H1 (cell line): Measurements from ENCODE around the gene IFRD1. TPM values are rescaled to one million over a fixed set of nuclear protein-coding genes. Genes with fewer than 3 reads are reported as not detected.
"Not testable (repeated sequence)": the region's sequence is repeated elsewhere in the genome, so short reads cannot be mapped to it uniquely, and the experiment has no call there.

Source experiments
- CTCF ChIA-PET: fragments of 300-600 bp; sonication (Branson Sonifier 250); formaldehyde crosslinking; loops from one replicate; lab custom pipeline; 2021; ENCODE audit not compliant: partially characterized antibody; lab: Charles Lee
- POLR2A ChIA-PET: fragments of 300-600 bp; sonication (Branson Sonifier 250); formaldehyde crosslinking; loops from one replicate; lab custom pipeline; 2021; ENCODE audit warnings: inconsistent platforms; ENCODE audit not compliant: partially characterized antibody; lab: Charles Lee
- DNase-seq, 2 experiments: peaks; one replicate each; pipeline versions ENCODE4 v3.0.0 to v3.0.0-alpha.2; 2010 to 2022; ENCODE audit warnings: low spot score in 2 of 2, low read depth in 1 of 2, mixed read lengths in 1 of 2
- FAIRE-seq: peaks from 2 replicates; lab custom pipeline; 2011; peaks lifted over from hg19 to GRCh38; lab: Jason Lieb, UNC
- H2AFZ ChIP-seq: 2 replicates; pipeline ENCODE4 v1.8.1; 2012; ENCODE audit warnings: low read length, inconsistent platforms
- H2AK5ac ChIP-seq: 2 replicates; pipeline ENCODE4 v1.6.1; 2013; ENCODE audit warnings: low read depth, low read length
- H2BK120ac ChIP-seq: replicated peaks from 2 replicates; pipeline ENCODE3; 2013; ENCODE audit warnings: low read depth, low read length, inconsistent platforms
- H2BK12ac ChIP-seq: 2 replicates; pipeline ENCODE4 v1.6.1; 2013; ENCODE audit warnings: low read depth, low read length
- H2BK15ac ChIP-seq: 2 replicates; pipeline ENCODE4 v1.6.1; 2013; ENCODE audit warnings: low read length
- H2BK20ac ChIP-seq: 2 replicates; pipeline ENCODE4 v1.6.1; 2013; ENCODE audit warnings: low read length
- H2BK5ac ChIP-seq: 2 replicates; pipeline ENCODE4 v1.6.1; 2013; ENCODE audit warnings: low read depth, low read length
- H3K14ac ChIP-seq: 2 replicates; pipeline ENCODE4 v1.6.1; 2013; ENCODE audit warnings: inconsistent platforms; ENCODE audit not compliant: insufficient read length
- H3K18ac ChIP-seq: 2 replicates; pipeline ENCODE4 v1.6.1; 2013; ENCODE audit warnings: low read length; ENCODE audit errors: extremely low read depth
- H3K23ac ChIP-seq: 2 replicates; pipeline ENCODE4 v1.6.1; 2013; ENCODE audit warnings: inconsistent platforms; ENCODE audit not compliant: insufficient read length
- H3K23me2 ChIP-seq: 2 replicates; pipeline ENCODE4 v1.6.1; 2013; ENCODE audit warnings: low read depth, low read length
- H3K27ac ChIP-seq: 2 replicates; pipeline ENCODE4 v1.6.1; 2011; ENCODE audit warnings: low read depth, low read length, inconsistent platforms
- H3K27me3 ChIP-seq, 4 experiments: replicated peaks in 1 of 4; 1 replicate in 1 of 4; 2 replicates in 3 of 4; pipeline versions ENCODE4 v1.6.1 to v1.8.1; 2011 to 2013; ENCODE audit warnings: low read length in 3 of 4, mild to moderate bottlenecking in 3 of 4, inconsistent platforms in 2 of 4, mixed read lengths in 2 of 4, moderate library complexity in 1 of 4; ENCODE audit not compliant: control insufficient read depth in 3 of 4, insufficient read depth in 3 of 4; ENCODE audit errors: extremely low read depth in 1 of 4
- H3K36me3 ChIP-seq, 4 experiments: 2 replicates each; pipeline versions ENCODE4 v1.6.1 to v1.8.1; 2011 to 2013; ENCODE audit warnings: mild to moderate bottlenecking in 4 of 4, low read length in 3 of 4, moderate library complexity in 2 of 4, control low read depth in 1 of 4, inconsistent platforms in 1 of 4; ENCODE audit not compliant: insufficient read depth in 4 of 4, control insufficient read depth in 2 of 4
- H3K4ac ChIP-seq: replicated peaks from 2 replicates; pipeline ENCODE3; 2013; ENCODE audit warnings: low read length, low read depth, mixed read lengths, inconsistent platforms; ENCODE audit not compliant: insufficient read length
- H3K4me1 ChIP-seq, 4 experiments: replicated peaks in 1 of 4; 1 replicate in 1 of 4; 2 replicates in 3 of 4; pipeline versions ENCODE4 v1.6.1 to v1.8.1; 2011 to 2013; ENCODE audit warnings: low read length in 3 of 4, inconsistent platforms in 2 of 4, mixed read lengths in 1 of 4; ENCODE audit not compliant: insufficient read depth in 4 of 4, control insufficient read depth in 3 of 4
- H3K4me2 ChIP-seq, 2 experiments: 2 replicates each; pipeline versions ENCODE4 v1.6.1 to v1.8.1; 2011 to 2013; ENCODE audit warnings: low read depth in 2 of 2, low read length in 2 of 2, control low read depth in 1 of 2, inconsistent platforms in 1 of 2, mild to moderate bottlenecking in 1 of 2; ENCODE audit not compliant: insufficient read depth in 1 of 2
- H3K4me3 ChIP-seq, 4 experiments: fragments of 200-600, 300-600 bp in 1 of 4; sonication (generic), shearing (Covaris generic), sonication (Bioruptor Twin) in 1 of 4; 2 replicates each; pipeline versions ENCODE4 v1.5.1 to v1.8.1; 2011 to 2016; ENCODE audit warnings: low read length in 4 of 4, low read depth in 3 of 4, control low read depth in 2 of 4, inconsistent platforms in 2 of 4, mild to moderate bottlenecking in 2 of 4, mixed read lengths in 1 of 4, moderate library complexity in 1 of 4; ENCODE audit not compliant: insufficient read depth in 2 of 4; ENCODE audit errors: extremely low read depth in 1 of 4
- H3K56ac ChIP-seq: replicated peaks from 2 replicates; pipeline ENCODE3; 2013; ENCODE audit warnings: low read depth, mild to moderate bottlenecking, mixed read lengths, low read length, inconsistent platforms; ENCODE audit not compliant: insufficient read length
- H3K79me1 ChIP-seq: 2 replicates; pipeline ENCODE4 v1.6.1; 2013; ENCODE audit warnings: low read depth, low read length, control low read depth
- H3K79me2 ChIP-seq, 2 experiments: 2 replicates each; pipeline versions ENCODE4 v1.6.1 to v1.8.1; 2012 to 2013; ENCODE audit warnings: low read length in 2 of 2, mild to moderate bottlenecking in 2 of 2, inconsistent platforms in 1 of 2; ENCODE audit not compliant: insufficient read depth in 2 of 2, control insufficient read depth in 1 of 2
- H3K9ac ChIP-seq, 4 experiments: replicated peaks in 1 of 4; 1 replicate in 1 of 4; 2 replicates in 3 of 4; pipeline versions ENCODE4 v1.6.1 to v1.8.1; 2011 to 2013; ENCODE audit warnings: low read depth in 3 of 4, low read length in 3 of 4, control low read depth in 2 of 4, mild to moderate bottlenecking in 2 of 4, moderate library complexity in 2 of 4, inconsistent platforms in 1 of 4; ENCODE audit errors: extremely low read depth in 1 of 4
- H3K9me3 ChIP-seq, 2 experiments: 2 replicates each; pipeline versions ENCODE4 v1.6.1 to v1.8.1; 2012 to 2013; ENCODE audit warnings: mild to moderate bottlenecking in 2 of 2, moderate library complexity in 2 of 2, control low read depth in 1 of 2, inconsistent platforms in 1 of 2, low read depth in 1 of 2, low read length in 1 of 2, mixed read lengths in 1 of 2; ENCODE audit not compliant: insufficient read depth in 2 of 2
- H4K20me1 ChIP-seq, 2 experiments: replicated peaks in 1 of 2; 2 replicates each; pipeline versions ENCODE3 to v1.8.1; 2011 to 2013; ENCODE audit warnings: inconsistent platforms in 2 of 2, low read length in 2 of 2, mild to moderate bottlenecking in 1 of 2; ENCODE audit not compliant: insufficient read depth in 2 of 2, control insufficient read depth in 1 of 2
- H4K5ac ChIP-seq: 2 replicates; pipeline ENCODE4 v1.6.1; 2013; ENCODE audit warnings: low read length, low read depth, mixed read lengths, inconsistent platforms; ENCODE audit not compliant: insufficient read length
- H4K8ac ChIP-seq: 2 replicates; pipeline ENCODE4 v1.8.0; 2013; ENCODE audit warnings: mild to moderate bottlenecking, moderate library complexity, low read length, inconsistent platforms; ENCODE audit not compliant: insufficient read depth; ENCODE audit errors: extremely low read depth
- H4K91ac ChIP-seq: replicated peaks from 2 replicates; pipeline ENCODE3; 2013; ENCODE audit warnings: low read length, mixed read lengths, inconsistent platforms; ENCODE audit not compliant: insufficient read length
- BRCA1 ChIP-seq: IDR thresholded peaks from 2 replicates; pipeline ENCODE4 v1.6.1; 2012; ENCODE audit warnings: low read depth, low read length, improper control_type of control experiment
- CBX8 ChIP-seq: fragments of 300-800, 300-1000 bp; sonication (generic); IDR thresholded peaks from 2 replicates; pipeline ENCODE4 v1.7.1; 2016; ENCODE audit warnings: low read depth, low read length, borderline replicate concordance
- CHD2 ChIP-seq: IDR thresholded peaks from 2 replicates; pipeline ENCODE4 v1.6.1; 2012; ENCODE audit warnings: low read length, improper control_type of control experiment
- GABPA ChIP-seq: IDR thresholded peaks from 2 replicates; pipeline ENCODE4 v1.6.1; 2011; ENCODE audit warnings: mild to moderate bottlenecking, low read length, moderate library complexity, borderline replicate concordance; ENCODE audit not compliant: insufficient read depth
- GTF2F1 ChIP-seq: IDR thresholded peaks from 2 replicates; pipeline ENCODE4 v1.6.1; 2012; ENCODE audit warnings: low read depth, low read length, improper control_type of control experiment, borderline replicate concordance
- HDAC2 ChIP-seq, 2 experiments: fragments of 300-600 bp in 1 of 2; sonication (generic) in 1 of 2; IDR thresholded peaks; 2 replicates each; pipeline ENCODE4 v1.6.1; 2011 to 2012; ENCODE audit warnings: low read depth in 2 of 2, low read length in 2 of 2, mild to moderate bottlenecking in 2 of 2, moderate library complexity in 2 of 2, borderline replicate concordance in 1 of 2, inconsistent platforms in 1 of 2
- POLR2A ChIP-seq, 2 experiments: IDR thresholded peaks; 1 replicate in 1 of 2; 2 replicates in 1 of 2; pipeline ENCODE4 v1.6.1; 2011; ENCODE audit warnings: low read depth in 2 of 2, low read length in 2 of 2, mild to moderate bottlenecking in 2 of 2; ENCODE audit errors: control extremely low read depth in 1 of 2
- TCF12 ChIP-seq: IDR thresholded peaks from 2 replicates; pipeline ENCODE4 v1.6.1; 2011; ENCODE audit warnings: low read depth, mild to moderate bottlenecking, low read length
- YY1 ChIP-seq: IDR thresholded peaks from 2 replicates; pipeline ENCODE4 v1.6.1; 2011; ENCODE audit warnings: low read depth, mild to moderate bottlenecking, low read length
- WGBS, 2 experiments: shearing (Covaris generic) in 1 of 2; methylation state at CpG; one replicate each; pipeline versions ENCODE4 v1.1.6 to v1.1.7; 2013 to 2015; ENCODE audit warnings: low lambda C conversion rate in 2 of 2, mixed read lengths in 2 of 2, inconsistent platforms in 1 of 2, low coverage in 1 of 2, missing lambda C conversion rate in 1 of 2; ENCODE audit not compliant: insufficient replicate concordance in 2 of 2, insufficient coverage in 1 of 2, insufficient read length in 1 of 2; ENCODE audit errors: extremely low coverage in 1 of 2, missing lambda C conversion rate in 1 of 2; 5-methylcytosine and 5-hydroxymethylcytosine counted together
- polyA plus RNA-seq, 7 experiments: library from polyadenylated mRNA; depleted of rRNA in 3 of 7; stranded (reverse) in 5 of 7; unstranded in 2 of 7; fragments of >200 nt in 5 of 7; fragments of 200-250 nt in 2 of 7; gene quantifications; 1 replicate in 5 of 7; 2 replicates in 1 of 7; 4 replicates in 1 of 7; pipeline versions ENCODE4 v1.2.1 to v1.2.3, GENCODE V29; 2011 to 2013; ENCODE audit warnings: missing spikeins in 2 of 7, mixed read lengths in 2 of 7
- total RNA-seq: library from RNA; stranded (reverse); fragmentation: NEBNext Ultra II Directional; extraction: Animal tissue kit (Norgen Biotek cat#: 25700); gene quantifications from 2 replicates; pipeline ENCODE4 v1.2.1, GENCODE V29; 2021

Gene IFRD1
- total and polyA plus RNA-seq, 2 of the 8 experiments (the other 6 are each of a cell fraction or from before 2014, with no cell fraction given) = 23.0 to 50.4 TPM

GRCh38 chr7:112453505-112454171, 3.4 kb downstream of the IFRD1 start (continued):
- TF ChIP-seq POLR2A (IDR thresholded peaks at IDR 0.05; ENCODE audit: control extremely low read depth in 1 of 2, low read depth in 2 of 2, low read length in 2 of 2) (no peak; a peak in 1 of 3 replicates), HDAC2 (IDR thresholded peaks at IDR 0.05; ENCODE audit: borderline replicate concordance in 1 of 2, low read depth in 2 of 2, low read length in 2 of 2) (no peak), YY1 (no peak), GTF2F1 (no peak), GABPA (no peak), TCF12 (no peak), CHD2 (no peak), CBX8 (no peak), BRCA1 (no peak)

GRCh38 chr7:112454191-112454590, 3.9 kb downstream of the IFRD1 start:
- H4K91ac ChIP-seq, H3K79me1 ChIP-seq, H2BK20ac ChIP-seq, H3K23ac ChIP-seq, H3K27ac ChIP-seq, H3K18ac ChIP-seq, H4K20me1 ChIP-seq, H3K27me3 ChIP-seq, H3K9ac ChIP-seq, H2AFZ ChIP-seq, H2AK5ac ChIP-seq, H4K5ac ChIP-seq, H3K23me2 ChIP-seq, FAIRE-seq, H2BK120ac ChIP-seq, H3K4me3 ChIP-seq, H3K4me2 ChIP-seq, H3K4me1 ChIP-seq, POLR2A ChIA-PET, DNase-seq, H3K14ac ChIP-seq, H2BK5ac ChIP-seq, H4K8ac ChIP-seq, H2BK15ac ChIP-seq, H2BK12ac ChIP-seq, H3K9me3 ChIP-seq, H3K4ac ChIP-seq, H3K56ac ChIP-seq: not testable (repeated sequence)
- peaks cover 8 to 54% of the 10 kb centered on the region in 2 experiments; a peak in 3 of 4 replicates for H3K79me2 ChIP-seq
- 94% methylated on average over 6 of the region's 6 CpGs; no CpG with 5 or more reads in 1 of the 2 experiments for WGBS, 2 experiments
- H3K36me3 ChIP-seq = peaks cover 8 to 38% (median 23%) of the 10 kb centered on the region in 4 experiments
- CTCF ChIA-PET = interaction anchor here (2.7 kb wide), 1 partner anchor 8 kb away, joined by 16 read pairs; no protein-coding TSS in a partner anchor
